ENCODE results near the gene TMA16.

DNA sequence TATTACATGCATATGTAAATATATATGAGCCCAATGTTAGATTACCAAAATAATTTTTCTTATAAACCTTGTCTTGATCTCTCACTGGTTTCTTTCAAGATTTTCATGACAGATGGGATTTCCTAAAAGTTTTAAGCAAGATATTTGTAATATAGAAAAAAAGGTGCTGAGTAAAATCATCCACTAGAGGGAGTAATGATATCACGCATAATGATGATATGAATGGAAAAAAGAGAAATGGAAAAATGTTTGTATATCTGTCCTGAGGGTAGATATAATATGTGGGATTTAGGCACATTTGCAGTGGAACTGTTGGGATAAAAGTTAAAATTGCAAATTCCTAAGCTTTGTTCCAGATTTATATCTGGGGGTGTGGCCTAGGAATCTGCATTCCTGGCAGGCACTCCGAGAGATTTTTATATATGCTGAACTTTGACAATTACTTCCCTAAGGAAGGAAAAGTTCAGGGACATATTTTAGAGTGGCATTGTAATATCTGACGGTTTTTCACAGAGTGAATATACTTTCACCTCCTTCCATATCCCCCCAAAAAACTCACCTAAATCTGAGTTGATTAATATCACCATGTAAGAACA, 60.5 kb downstream of the TMA16 start:
- no peak for TF ChIP-seq POLR2A (IDR thresholded peaks at IDR 0.05)
- TF ChIP-seq, protein P1, sequence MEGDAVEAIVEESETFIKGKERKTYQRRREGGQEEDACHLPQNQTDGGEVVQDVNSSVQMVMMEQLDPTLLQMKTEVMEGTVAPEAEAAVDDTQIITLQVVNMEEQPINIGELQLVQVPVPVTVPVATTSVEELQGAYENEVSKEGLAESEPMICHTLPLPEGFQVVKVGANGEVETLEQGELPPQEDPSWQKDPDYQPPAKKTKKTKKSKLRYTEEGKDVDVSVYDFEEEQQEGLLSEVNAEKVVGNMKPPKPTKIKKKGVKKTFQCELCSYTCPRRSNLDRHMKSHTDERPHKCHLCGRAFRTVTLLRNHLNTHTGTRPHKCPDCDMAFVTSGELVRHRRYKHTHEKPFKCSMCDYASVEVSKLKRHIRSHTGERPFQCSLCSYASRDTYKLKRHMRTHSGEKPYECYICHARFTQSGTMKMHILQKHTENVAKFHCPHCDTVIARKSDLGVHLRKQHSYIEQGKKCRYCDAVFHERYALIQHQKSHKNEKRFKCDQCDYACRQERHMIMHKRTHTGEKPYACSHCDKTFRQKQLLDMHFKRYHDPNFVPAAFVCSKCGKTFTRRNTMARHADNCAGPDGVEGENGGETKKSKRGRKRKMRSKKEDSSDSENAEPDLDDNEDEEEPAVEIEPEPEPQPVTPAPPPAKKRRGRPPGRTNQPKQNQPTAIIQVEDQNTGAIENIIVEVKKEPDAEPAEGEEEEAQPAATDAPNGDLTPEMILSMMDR (IDR thresholded peaks at IDR 0.05) = no peak
